HG03097 (cell line): ENCODE results near the gene RNF115.
"Not testable (repeated sequence)": the region's sequence is repeated elsewhere in the genome, so short reads cannot be mapped to it uniquely, and the experiment has no call there.

Experiments used
- ATAC-seq: cut with Tn5 transposase; IDR thresholded peaks from one replicate; pipeline ENCODE4 v1.9.1; 2021; ENCODE audit not compliant: unreplicated experiment, low FRiP score

Gene RNF115

DNA sequence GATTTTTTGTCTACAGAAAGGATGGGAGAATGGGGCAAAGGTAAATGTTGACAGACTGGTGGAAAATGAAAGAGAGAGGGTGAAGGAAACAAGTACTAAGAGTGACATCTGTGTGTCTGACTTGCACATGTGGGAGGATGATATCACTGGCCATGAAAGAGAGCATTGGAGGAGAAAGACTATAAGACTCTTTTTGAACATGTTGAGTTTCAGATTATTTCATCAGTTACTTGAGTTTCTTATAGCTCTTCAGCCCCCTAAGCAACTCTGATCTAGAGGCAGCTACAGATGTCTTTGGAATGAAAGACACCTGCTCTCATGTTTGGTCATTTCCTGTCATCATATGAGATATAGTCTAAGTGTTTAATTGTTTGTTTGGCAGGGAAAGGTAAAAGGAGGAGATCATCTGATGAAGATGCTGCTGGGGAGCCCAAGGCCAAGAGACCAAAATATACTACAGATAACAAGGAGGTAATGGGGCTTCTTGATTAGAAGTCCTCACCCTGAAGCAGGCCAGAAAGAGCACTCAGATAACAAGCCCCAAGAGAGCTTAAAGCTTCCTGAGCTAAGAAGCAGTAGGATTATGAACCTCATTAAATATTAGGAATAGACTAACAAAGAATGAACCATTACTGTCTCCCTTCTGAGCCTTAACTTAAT is 4.6 kb upstream of the RNF115 start:
- ATAC-seq = no peak

DNA sequence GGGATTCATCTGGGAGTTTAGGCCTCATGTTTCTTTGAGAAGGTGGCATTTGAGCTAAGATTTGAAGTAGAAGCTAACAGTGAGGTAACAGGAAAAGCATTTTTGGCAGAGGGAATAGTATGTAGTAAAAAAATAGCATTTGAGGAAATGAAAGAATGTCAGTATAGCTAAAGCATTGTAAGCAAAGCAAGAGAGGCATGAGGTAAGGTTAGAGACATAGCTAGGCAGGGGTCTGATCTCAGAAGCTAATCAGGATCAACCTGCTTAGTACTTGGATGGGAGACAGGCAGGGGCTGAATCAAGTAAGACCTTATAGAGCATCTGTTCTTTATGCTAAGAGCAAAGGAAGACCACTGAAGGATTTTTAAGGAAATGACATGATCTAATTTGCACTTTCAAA is 4.1 kb upstream of the RNF115 start:
- ATAC-seq = no peak

DNA sequence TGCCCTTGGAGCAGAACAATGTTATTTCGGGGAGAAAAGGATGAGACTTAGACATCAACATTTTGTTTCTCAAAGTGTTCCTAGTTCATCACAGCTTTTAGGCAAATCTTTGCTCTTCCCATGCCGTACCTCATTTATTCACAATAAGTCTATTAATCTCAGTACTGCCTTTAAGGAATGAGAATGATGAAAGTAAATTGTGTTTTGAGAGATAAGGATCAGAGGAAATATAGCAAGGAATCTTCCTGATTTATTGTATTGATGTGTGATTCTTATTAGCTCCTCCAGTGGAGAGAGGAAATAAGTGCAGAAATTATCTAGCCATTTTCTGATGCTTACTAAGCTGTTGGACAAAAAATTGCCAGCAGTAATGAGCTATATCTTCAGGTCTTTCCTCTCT is 2.1 kb upstream of the RNF115 start:
- ATAC-seq = no peak

DNA sequence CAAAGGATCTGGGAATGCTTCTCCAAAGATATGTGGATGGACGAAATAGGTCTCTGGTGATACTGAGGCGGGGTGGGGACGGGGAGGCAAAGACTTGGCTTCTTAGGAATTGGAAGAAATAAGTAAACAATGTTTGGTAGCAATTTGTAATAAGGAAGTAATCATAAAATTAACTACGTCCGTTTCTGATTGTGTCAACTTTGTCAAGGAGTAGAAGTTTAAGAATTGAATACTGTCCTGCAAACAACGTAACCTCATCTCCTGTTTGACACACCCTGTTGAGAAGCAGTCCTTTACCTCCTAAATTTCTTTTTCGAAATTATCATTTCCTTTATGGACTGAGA is 576 bp upstream of the RNF115 start:
- no peak for ATAC-seq

DNA sequence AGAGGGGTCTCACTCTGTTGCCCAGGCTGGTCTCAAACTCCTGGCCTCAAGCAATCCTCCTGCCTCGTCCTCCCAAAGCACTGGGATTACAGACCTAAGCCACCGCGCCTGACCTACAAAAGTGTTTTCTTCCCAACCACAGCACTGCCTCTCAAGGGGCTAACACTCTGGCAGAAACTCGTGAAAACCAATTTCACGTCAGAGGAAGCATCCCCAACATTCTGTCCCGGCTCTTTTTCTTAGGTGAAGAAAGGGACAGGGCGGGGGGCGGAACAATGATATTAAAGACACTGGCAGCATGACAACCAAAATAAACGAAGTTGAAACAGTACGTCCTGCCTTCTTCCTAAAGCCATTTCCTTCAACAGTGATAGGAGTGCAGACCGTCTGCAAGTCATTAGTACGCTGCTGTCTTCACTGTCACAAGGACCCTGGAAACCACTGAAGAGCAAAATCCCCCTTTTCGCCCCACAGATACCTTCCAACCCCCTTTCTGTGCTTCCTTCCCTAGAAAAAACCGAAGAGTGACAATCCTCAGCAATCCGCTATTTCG is 1.0 kb downstream of the RNF115 start:
- ATAC-seq = not testable (repeated sequence)

DNA sequence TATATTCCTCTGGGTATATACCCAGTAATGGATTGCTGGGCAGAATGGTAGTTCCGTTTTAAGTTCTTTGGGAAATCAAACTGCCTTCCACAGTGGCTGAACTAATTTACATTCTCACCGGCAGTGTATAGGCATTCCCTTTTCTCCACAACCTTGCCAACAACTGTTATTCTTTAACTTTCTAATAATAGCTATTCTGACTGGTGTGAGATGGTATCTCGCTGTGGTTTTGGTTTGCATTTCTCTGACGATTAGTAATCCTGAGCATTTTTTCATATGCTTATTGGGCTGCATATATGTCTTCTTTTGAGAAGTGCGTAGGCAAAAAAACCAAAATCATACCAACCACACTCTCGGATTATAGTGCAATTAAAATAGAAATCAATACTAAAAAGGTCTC is 5.8 kb downstream of the RNF115 start:
- ATAC-seq = not testable (repeated sequence)

DNA sequence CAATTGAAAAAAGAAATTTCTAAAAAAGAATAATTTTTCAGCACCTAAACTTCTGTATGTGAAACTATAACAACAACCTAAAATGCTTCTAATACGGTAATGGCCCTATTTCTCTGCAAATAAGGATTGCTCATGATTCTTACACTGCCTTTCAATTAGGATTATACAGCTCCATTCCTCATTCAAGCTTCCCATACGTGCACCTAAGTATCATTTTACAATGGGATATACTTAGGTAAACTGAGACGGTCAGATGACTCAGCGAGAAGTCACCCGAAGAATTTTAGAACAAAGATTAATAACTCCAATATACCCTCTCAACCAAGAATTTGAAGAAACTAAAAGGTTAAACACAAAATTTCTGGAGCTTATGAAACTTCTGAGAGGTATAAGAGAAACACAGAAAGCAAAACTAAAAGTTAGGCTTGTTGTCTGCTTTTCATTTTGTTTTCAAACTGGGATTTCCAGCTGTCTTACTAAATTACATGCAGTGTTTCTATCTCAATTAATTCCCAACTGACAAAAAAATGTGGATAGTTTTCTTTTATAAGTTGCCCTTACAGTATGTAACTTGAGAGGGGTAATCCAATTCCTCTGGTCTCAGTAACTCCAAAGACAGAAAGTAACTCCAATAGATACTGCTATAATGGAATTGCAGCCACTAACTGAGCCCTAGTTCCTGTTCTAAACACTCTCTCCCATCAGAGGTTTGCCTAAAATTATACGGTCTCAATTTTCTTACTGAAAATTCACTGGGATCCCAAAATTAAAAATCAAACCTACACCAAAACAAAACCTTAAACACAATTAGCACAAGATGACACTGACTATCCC is 10.7 kb downstream of the RNF115 start:
- not testable (repeated sequence) for ATAC-seq

DNA sequence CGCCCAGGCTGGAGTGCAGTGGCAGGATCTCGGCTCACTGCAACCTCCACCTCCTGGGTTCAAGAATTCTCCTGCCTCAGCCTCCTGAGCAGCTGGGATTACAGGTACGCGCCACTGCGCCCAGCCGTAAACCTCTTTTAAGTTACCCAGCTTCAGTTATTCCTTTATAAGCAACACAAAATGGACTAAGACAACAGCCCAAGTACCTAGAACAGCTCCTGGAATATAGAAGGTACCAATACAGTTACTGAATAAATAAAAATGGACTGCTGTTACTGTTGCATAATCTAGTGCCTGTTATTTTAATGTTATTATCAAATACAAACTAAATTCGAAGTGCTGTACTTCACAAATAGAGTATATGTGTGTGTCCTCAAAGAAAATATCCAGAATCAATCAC is 17.1 kb downstream of the RNF115 start:
- no peak for ATAC-seq

DNA sequence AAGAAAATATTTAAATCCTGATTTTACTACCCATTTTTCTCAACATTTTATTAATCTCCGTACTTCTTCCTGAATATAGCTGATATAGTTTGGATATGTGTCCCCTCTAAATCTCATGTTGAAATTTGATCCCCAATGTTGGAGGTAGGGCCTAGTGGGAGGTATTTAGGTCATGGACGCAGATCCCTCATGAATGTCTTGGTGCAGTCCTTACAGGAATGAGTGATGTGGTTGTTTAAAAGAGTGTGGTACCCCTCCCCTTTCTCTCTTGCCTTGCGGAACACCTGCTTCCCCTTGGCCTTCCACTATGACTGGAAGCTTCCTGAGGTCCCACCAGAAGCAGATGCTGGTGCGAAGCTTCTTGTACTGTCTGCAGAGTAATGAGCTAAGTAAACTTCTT is 17.5 kb downstream of the RNF115 start:
- no peak for ATAC-seq

DNA sequence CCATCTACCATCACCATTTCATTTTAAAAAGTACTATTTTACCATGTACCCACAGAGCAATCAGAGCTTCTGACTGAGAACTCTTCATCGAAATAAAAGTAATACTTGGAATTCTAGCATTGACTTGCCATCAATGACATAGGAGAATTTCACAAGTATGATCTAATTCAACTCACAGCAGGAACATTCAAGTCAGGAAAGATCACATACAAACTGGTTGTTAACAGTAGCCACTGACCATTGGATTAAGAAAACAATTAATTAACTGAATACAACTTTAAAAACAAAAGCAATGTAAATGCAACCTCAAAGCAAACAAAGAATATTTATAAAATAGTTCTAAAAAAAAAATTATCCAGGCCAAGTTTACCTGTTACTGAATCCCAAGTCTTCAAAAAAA is 18.8 kb downstream of the RNF115 start:
- ATAC-seq = no peak

DNA sequence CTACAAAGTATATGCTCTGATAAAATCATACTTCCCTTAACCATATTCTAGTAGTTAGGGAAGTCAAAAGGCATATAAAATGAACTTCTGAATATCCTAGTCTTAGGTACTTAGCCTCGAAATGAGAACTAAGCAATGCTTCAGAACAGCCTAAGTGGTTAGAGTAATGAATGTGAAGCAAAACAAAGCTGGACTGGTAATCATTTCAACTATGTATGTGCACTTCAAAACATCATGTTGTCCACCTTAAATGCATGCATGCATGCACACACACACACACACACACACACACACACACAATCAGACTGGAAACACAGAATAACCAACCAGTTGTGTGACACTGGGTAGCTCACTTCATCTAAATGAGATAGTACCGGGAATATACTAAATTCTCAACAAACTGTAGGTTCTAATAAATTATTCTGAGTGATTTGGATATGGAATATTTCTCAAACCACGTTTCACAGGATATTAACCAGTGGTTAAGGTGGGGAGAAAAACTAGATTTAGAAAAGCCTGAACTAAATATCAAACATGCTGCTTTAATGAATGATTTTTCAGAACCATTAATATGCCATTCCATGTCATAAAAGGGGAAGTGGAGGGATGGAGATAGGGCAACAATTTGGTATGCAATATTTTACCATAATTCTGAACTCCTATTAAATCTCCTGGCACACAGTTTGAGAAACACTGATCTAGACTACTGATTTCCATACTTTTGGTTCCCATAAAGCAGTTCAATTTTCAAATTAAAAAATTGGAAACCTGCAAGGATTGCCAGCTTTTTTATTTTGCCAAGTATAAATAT is 19.5 kb downstream of the RNF115 start:
- ATAC-seq = no peak

DNA sequence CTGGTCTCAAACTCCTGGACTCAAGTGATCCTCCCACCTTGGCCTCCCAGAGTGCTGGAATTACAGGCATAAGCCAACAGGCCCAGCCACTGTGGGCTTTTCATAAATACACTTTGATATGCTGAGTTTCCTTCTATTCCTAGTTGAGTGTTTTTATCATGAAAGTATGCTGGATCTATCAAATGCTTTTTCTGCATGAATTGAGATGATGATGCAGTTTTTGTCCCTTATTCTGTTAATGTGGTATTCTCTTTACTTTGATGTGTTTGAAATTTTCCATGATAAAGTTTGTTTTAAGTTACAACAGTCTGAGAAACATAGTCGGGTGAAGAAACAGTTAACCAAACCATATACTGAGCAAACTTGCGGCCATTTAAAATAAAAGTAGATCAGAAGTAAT is 24.1 kb downstream of the RNF115 start:
- ATAC-seq = no peak

DNA sequence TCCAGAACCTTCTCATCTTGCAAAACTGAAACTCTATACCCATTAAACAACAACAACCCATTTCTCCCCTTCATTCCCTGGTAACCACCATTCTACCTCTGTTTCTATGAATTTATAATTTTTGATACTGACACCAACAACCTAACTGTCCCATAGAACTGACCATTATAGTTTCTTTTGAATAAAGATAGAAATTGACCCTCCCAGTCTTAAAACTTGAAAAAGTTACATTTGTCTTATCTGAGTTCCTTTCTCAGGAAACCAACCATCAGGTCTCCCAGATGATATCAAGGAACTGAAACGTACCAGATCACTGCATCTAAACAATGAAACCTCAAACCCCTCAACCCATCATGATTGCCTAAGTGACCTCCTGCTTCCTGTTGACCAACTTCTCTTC is 27.1 kb downstream of the RNF115 start:
- ATAC-seq = no peak

DNA sequence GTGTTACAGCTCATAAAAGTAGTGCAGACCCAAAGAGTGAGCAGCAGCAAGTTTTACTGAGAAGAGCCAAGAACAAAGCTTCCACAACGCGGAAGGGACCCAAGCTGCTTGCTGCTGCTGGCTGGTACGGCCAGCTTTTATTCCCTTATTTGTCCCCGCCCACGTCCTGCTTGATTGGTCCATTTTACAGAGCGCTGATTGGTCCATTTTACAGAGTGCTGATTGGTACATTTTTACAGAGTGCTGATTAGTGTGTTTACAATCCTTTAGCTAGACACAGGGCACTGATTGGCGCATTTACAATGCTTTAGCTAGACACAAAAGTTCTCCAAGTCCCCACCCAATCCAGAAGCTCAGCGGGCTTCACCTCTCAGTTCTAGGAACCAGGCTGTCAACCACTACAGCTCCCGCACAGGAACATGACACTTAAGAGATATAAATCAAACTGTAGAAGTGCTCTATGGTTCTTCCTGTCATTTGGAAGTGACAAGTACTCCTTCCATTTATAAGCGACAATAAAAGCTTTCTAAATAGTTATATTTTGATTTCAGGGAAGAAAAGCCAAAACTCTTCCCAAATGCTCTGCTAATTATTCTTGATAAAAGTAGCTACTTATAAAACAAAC is 28.5 kb downstream of the RNF115 start:
- no peak for ATAC-seq

DNA sequence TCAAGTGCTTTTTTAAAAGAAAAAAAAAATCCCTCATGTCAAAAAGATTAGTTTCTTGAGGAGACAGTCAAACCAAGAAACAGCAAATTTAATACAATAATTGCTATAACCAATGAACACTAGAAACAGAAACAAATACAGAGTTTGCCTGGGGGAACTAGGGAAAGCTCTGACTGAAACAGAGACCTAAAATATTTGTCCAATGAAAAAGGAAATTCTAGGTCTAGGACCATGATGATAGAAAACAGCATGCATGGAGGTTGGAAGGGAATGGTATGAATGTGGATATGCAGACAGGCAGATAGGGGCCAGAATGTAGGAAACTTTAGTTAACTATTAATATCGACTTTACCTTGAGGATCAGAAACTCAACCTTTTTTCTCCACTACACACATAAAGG is 31.4 kb downstream of the RNF115 start:
- no peak for ATAC-seq

DNA sequence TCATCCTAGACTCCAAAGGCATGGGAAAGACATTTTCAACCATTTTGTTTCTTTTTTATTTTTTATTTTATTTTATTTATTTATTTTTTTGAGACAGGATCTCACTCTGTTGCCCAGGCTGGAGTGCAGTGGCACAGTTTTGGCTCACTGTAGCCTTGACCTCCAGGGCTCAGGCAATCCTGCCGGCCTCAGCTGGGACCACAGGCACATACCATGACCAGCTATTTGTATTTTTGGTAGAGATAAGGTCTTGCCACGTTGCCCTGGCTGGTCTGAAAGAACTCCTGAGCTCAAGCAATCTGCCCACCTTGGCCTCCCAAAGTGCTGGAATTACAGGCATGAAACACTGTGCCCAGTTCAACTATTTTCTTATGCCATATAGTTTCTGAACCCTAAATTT is 32.0 kb downstream of the RNF115 start:
- ATAC-seq = not testable (repeated sequence)

DNA sequence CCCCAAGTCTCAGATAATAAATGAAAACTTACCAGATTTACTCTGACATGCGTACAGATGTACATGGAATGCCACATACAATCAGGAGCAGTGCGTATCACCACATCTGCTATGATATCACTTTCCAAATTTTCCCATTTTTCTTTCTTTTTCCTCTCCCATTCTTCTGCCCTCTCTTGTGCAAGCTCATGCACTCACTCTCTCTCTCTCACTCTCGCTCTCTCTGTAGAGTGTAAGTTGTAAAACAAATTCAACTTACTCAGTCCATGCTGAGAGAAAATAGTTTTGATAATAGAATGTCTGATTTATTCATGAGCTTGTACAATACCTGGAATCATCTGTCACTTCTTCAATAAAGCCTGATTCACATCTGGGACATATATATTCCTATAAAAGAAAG is 35.3 kb downstream of the RNF115 start:
- ATAC-seq = no peak

DNA sequence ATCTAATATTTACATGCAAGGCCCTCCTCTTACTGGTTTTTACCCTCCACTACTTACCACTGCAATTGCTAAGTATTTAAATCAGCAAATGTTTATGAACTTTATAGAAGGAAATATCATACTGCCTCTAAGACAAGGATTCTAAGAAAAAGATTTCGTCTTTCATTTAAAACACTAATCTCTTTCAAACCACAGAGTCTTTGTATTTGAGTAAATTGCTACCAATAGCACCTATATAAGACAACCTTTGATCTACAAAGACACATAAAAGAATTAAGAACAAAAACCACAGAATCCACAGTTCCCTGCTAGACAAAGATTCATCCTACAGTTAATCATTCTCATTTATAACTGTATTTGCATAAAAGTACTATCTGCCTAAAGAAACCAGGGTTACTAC is 37.6 kb downstream of the RNF115 start:
- no peak for ATAC-seq

DNA sequence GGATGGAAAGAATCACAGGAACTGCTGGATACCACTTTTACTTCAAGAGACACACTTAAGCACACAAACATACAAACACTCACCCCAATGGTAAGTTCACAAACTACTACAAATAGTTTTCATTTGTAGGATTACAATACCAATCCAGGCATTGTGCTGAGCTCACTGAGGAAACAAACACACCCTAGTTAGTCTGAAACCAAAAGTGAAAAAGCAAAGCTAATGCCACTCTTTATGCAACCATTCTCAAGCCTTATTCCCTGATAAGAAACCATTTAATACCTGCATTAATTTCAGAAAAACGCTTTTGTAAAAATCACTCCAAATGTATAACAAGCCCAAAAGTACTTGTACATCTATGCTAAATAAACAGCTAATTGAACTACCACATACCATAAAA is 38.3 kb downstream of the RNF115 start:
- ATAC-seq = no peak

DNA sequence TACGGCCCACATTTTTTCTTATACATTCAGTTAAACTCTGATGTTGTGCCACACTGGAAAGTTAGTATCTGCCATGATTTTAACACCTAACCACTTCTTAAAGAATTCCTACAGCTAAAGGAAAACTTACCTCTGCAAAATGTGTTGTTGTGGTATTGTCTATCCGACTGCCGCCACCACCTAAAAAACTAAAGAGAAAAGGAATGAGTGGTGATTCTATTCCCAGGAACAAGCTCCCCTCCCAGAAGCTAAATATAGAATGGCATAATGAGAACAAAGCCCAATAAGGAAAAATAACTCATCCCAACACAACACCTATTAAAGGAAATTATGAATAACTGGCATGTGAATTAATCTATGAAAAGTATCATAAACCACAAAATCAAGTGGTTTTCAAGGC is 39.5 kb downstream of the RNF115 start:
- no peak for ATAC-seq
